Measurements from ENCODE around the gene ZBTB8B. TPM values are rescaled to one million over a fixed set of nuclear protein-coding genes. Genes with fewer than 3 reads are reported as not detected.
A peak's percentile ranks its signal among the peaks of the same experiment; 100 is the strongest.
"Not testable (repeated sequence)": the region's sequence is repeated elsewhere in the genome, so short reads cannot be mapped to it uniquely, and the experiment has no call there.

Gene ZBTB8B
- polyA plus RNA-seq, 6 donors from 2014 or later: not detected

- H3K36me3 Mint-ChIP-seq: no peaks in the 10 kb centered on the region
- no peaks in the 10 kb centered on the region for H3K4me1 Mint-ChIP-seq
- H3K9me3 Mint-ChIP-seq: peaks cover 0 to 2% (median 0%) of the 10 kb centered on the region in 7 donors
- no peak overlapping the region for H3K4me3 Mint-ChIP-seq
- DNase-seq (no peak), ATAC-seq (ENCODE audit: low read depth in 2 of 2) (no peak)
- no peak overlapping the region for H3K27ac Mint-ChIP-seq
- peaks cover 22 to 31% (median 28%) of the 10 kb centered on the region in 3 donors for H3K27me3 Mint-ChIP-seq
These were observed 10.1 kb downstream of the ZBTB8B start for GRCh38 chr1:32474954-32475353.

GRCh38 chr1:32480003-32480402 lies 15.1 kb downstream of the ZBTB8B start:
- H3K4me1 Mint-ChIP-seq: no peaks in the 10 kb centered on the region
- no peak overlapping the region for H3K27ac Mint-ChIP-seq
- ATAC-seq (ENCODE audit: low read depth in 2 of 2): no peak
- no peak for DNase-seq
- no peaks in the 10 kb centered on the region for H3K36me3 Mint-ChIP-seq
- no peak overlapping the region for H3K4me3 Mint-ChIP-seq
- peaks cover 0 to 4% (median 0%) of the 10 kb centered on the region in 7 donors for H3K9me3 Mint-ChIP-seq
- peaks cover 19 to 24% (median 21%) of the 10 kb centered on the region in 3 donors for H3K27me3 Mint-ChIP-seq

GRCh38 chr1:32480761-32481160 lies 15.9 kb downstream of the ZBTB8B start:
- Mint-ChIP-seq H3K27ac (no peak overlapping the region), H3K27me3 (peaks cover 17 to 24% (median 20%) of the 10 kb centered on the region in 3 donors), H3K4me1 (no peaks in the 10 kb centered on the region), H3K36me3 (no peaks in the 10 kb centered on the region), H3K9me3 (peaks cover 0 to 4% (median 0%) of the 10 kb centered on the region in 7 donors), H3K4me3 (no peak overlapping the region)
- ATAC-seq (ENCODE audit: low read depth in 2 of 2) (no peak), DNase-seq (no peak)

- H3K27me3 Mint-ChIP-seq: peaks cover 13 to 16% (median 16%) of the 10 kb centered on the region in 3 donors
- DNase-seq; H3K4me3 Mint-ChIP-seq; H3K27ac Mint-ChIP-seq; H3K36me3 Mint-ChIP-seq; ATAC-seq (ENCODE audit: low read depth in 2 of 2); H3K9me3 Mint-ChIP-seq; H3K4me1 Mint-ChIP-seq: not testable (repeated sequence)
These were observed 16.9 kb downstream of the ZBTB8B start for GRCh38 chr1:32481788-32482187.

- ATAC-seq (ENCODE audit: low read depth in 2 of 2) (no peak), DNase-seq (no peak)
- Mint-ChIP-seq H3K4me3 (no peak overlapping the region), H3K9me3 (peaks cover 0 to 4% (median 0%) of the 10 kb centered on the region in 7 donors), H3K27ac (no peak overlapping the region), H3K36me3 (no peaks in the 10 kb centered on the region), H3K4me1 (no peaks in the 10 kb centered on the region), H3K27me3 (peaks cover 8 to 14% (median 9%) of the 10 kb centered on the region in 3 donors)
These were observed 20.8 kb downstream of the ZBTB8B start for GRCh38 chr1:32485554-32486255.

GRCh38 chr1:32486463-32487113 lies 21.7 kb downstream of the ZBTB8B start:
- Mint-ChIP-seq H3K9me3 (peaks cover 0 to 4% (median 0%) of the 10 kb centered on the region in 7 donors), H3K36me3 (no peaks in the 10 kb centered on the region), H3K27ac (no peak overlapping the region), H3K4me1 (no peaks in the 10 kb centered on the region), H3K27me3 (peaks cover 8 to 14% (median 12%) of the 10 kb centered on the region in 3 donors), H3K4me3 (no peak overlapping the region)
- DNase-seq: no peak
- ATAC-seq (ENCODE audit: low read depth in 2 of 2): no peak

- peaks cover 8 to 14% (median 13%) of the 10 kb centered on the region in 3 donors for H3K27me3 Mint-ChIP-seq
- H3K9me3 Mint-ChIP-seq: peaks cover 0 to 4% (median 0%) of the 10 kb centered on the region in 7 donors
- H3K4me3 Mint-ChIP-seq: no peak overlapping the region
- no peak overlapping the region for H3K27ac Mint-ChIP-seq
- H3K36me3 Mint-ChIP-seq: no peaks in the 10 kb centered on the region
- no peaks in the 10 kb centered on the region for H3K4me1 Mint-ChIP-seq
- ATAC-seq (ENCODE audit: low read depth in 2 of 2): no peak
- DNase-seq: no peak
These were observed 22.3 kb downstream of the ZBTB8B start for GRCh38 chr1:32487182-32487581.

GRCh38 chr1:32489774-32490454 lies 25.0 kb downstream of the ZBTB8B start:
- peaks cover 13 to 17% (median 13%) of the 10 kb centered on the region in 3 donors for H3K27me3 Mint-ChIP-seq
- ATAC-seq (ENCODE audit: low read depth in 2 of 2) (no peak), DNase-seq (no peak)
- H3K36me3 Mint-ChIP-seq: no peaks in the 10 kb centered on the region
- no peak overlapping the region for H3K27ac Mint-ChIP-seq
- H3K9me3 Mint-ChIP-seq: no peaks in the 10 kb centered on the region
- H3K4me3 Mint-ChIP-seq: no peak overlapping the region
- H3K4me1 Mint-ChIP-seq: no peaks in the 10 kb centered on the region

GRCh38 chr1:32491386-32491785 lies 26.5 kb downstream of the ZBTB8B start:
- no peaks in the 10 kb centered on the region for H3K9me3 Mint-ChIP-seq
- ATAC-seq (ENCODE audit: low read depth in 2 of 2) (no peak), DNase-seq (no peak)
- peaks cover 5 to 13% (median 11%) of the 10 kb centered on the region in 3 donors for H3K27me3 Mint-ChIP-seq
- no peak overlapping the region for H3K27ac Mint-ChIP-seq
- H3K4me1 Mint-ChIP-seq: no peaks in the 10 kb centered on the region
- no peaks in the 10 kb centered on the region for H3K36me3 Mint-ChIP-seq
- H3K4me3 Mint-ChIP-seq: peak overlapping the region in 1 of 8 donors; percentile 7

- peaks cover 13 to 21% (median 17%) of the 10 kb centered on the region in 3 donors for H3K27me3 Mint-ChIP-seq
- H3K27ac Mint-ChIP-seq: no peak overlapping the region
- H3K9me3 Mint-ChIP-seq: no peaks in the 10 kb centered on the region
- no peaks in the 10 kb centered on the region for H3K36me3 Mint-ChIP-seq
- DNase-seq (no peak), ATAC-seq (ENCODE audit: low read depth in 2 of 2) (no peak)
- H3K4me1 Mint-ChIP-seq: no peaks in the 10 kb centered on the region
- peak overlapping the region in 1 of 8 donors; percentile 40 for H3K4me3 Mint-ChIP-seq
These were observed 29.3 kb downstream of the ZBTB8B start for GRCh38 chr1:32494196-32494595.

- Mint-ChIP-seq H3K4me3 (no peak overlapping the region), H3K27me3 (peaks cover 11 to 28% (median 23%) of the 10 kb centered on the region in 3 donors), H3K36me3 (no peaks in the 10 kb centered on the region), H3K9me3 (no peaks in the 10 kb centered on the region), H3K27ac (peak overlapping the region in 1 of 6 donors; percentile 47), H3K4me1 (peaks cover 0 to 3% (median under 1%) of the 10 kb centered on the region in 3 donors)
- ATAC-seq (ENCODE audit: low read depth in 2 of 2): no peak
- DNase-seq: no peak
These were observed 30.0 kb downstream of the ZBTB8B start for GRCh38 chr1:32494711-32495337.

GRCh38 chr1:32496127-32496526 lies 31.3 kb downstream of the ZBTB8B start:
- H3K27ac Mint-ChIP-seq: no peak overlapping the region
- H3K9me3 Mint-ChIP-seq: no peaks in the 10 kb centered on the region
- peaks cover 15 to 35% (median 25%) of the 10 kb centered on the region in 3 donors for H3K27me3 Mint-ChIP-seq
- peaks cover 0 to 7% (median 5%) of the 10 kb centered on the region in 3 donors for H3K4me1 Mint-ChIP-seq
- H3K4me3 Mint-ChIP-seq: peak overlapping the region in 1 of 8 donors; percentile 18
- H3K36me3 Mint-ChIP-seq: no peaks in the 10 kb centered on the region
- ATAC-seq (ENCODE audit: low read depth in 2 of 2) (no peak), DNase-seq (no peak)

GRCh38 chr1:32498751-32499150 lies 33.9 kb downstream of the ZBTB8B start:
- Mint-ChIP-seq H3K4me1 (peaks cover 0 to 7% (median 5%) of the 10 kb centered on the region in 3 donors), H3K4me3 (peak overlapping the region in 5 of 8 donors; percentile 13 to 93 (median 65)), H3K36me3 (no peaks in the 10 kb centered on the region), H3K27ac (no peak overlapping the region), H3K9me3 (no peaks in the 10 kb centered on the region), H3K27me3 (peaks cover 18 to 49% (median 31%) of the 10 kb centered on the region in 3 donors)
- ATAC-seq (ENCODE audit: low read depth in 2 of 2) (no peak), DNase-seq (no peak)
